HG03039 (cell line): Measurements from ENCODE around the gene ADORA1.

Experiments
- ATAC-seq: cut with Tn5 transposase; IDR thresholded peaks from one replicate; pipeline ENCODE4 v1.9.1; 2021; ENCODE audit warnings: mild to moderate bottlenecking, moderate library complexity; ENCODE audit not compliant: unreplicated experiment

The ADORA1 gene

GRCh38 chr1:203184467-203184866 is 56.9 kb downstream of the ADORA1 start:
- no peak for ATAC-seq

- no peak for ATAC-seq
Observed at GRCh38 chr1:203185061-203185461, 57.5 kb downstream of the ADORA1 start.

GRCh38 chr1:203185585-203185984 is 58.1 kb downstream of the ADORA1 start:
- no peak for ATAC-seq

- ATAC-seq: no peak
Observed at GRCh38 chr1:203186091-203186445, 58.5 kb downstream of the ADORA1 start.

- ATAC-seq: no peak
Observed at GRCh38 chr1:203186446-203187303, 59.1 kb downstream of the ADORA1 start, which contains the start of gene CHI3L1. TSS of gene CHI3L1 (minus strand) at chr1:203186704. CDS start at chr1:203186623, 81 bp downstream.

GRCh38 chr1:203187304-203187685 is 59.8 kb downstream of the ADORA1 start:
- no peak for ATAC-seq

- no peak for ATAC-seq
Observed at GRCh38 chr1:203187689-203188264, 60.3 kb downstream of the ADORA1 start.

GRCh38 chr1:203188686-203189232 is 61.2 kb downstream of the ADORA1 start:
- no peak for ATAC-seq

GRCh38 chr1:203189951-203190352 is 62.4 kb downstream of the ADORA1 start:
- no peak for ATAC-seq

GRCh38 chr1:203190949-203191348 is 63.4 kb downstream of the ADORA1 start:
- no peak for ATAC-seq

GRCh38 chr1:203196371-203196770 is 68.8 kb downstream of the ADORA1 start:
- ATAC-seq: no peak

GRCh38 chr1:203197625-203198024 is 70.1 kb downstream of the ADORA1 start:
- no peak for ATAC-seq

- ATAC-seq: no peak
Observed at GRCh38 chr1:203199002-203199401, 71.5 kb downstream of the ADORA1 start.

- no peak for ATAC-seq
Observed at GRCh38 chr1:203199481-203199815, 71.9 kb downstream of the ADORA1 start.

- no peak for ATAC-seq
Observed at GRCh38 chr1:203199816-203200571, 72.5 kb downstream of the ADORA1 start.

GRCh38 chr1:203200916-203201315 is 73.4 kb downstream of the ADORA1 start:
- no peak for ATAC-seq

- ATAC-seq: no peak
Observed at GRCh38 chr1:203201516-203202205, 74.1 kb downstream of the ADORA1 start.

GRCh38 chr1:203202431-203203245 is 75.1 kb downstream of the ADORA1 start:
- no peak for ATAC-seq

GRCh38 chr1:203204756-203205155 is 77.2 kb downstream of the ADORA1 start:
- ATAC-seq: no peak

GRCh38 chr1:203206129-203206687 is 78.7 kb downstream of the ADORA1 start:
- no peak for ATAC-seq
